HUES64 (cell line): ENCODE results near the gene DMD.
"Not testable (repeated sequence)": the region's sequence is repeated elsewhere in the genome, so short reads cannot be mapped to it uniquely, and the experiment has no call there.

Experiments
- H3K27ac ChIP-seq: 2 replicates; pipeline ENCODE4 v1.7.0; 2013; ENCODE audit warnings: low read depth, low read length, inconsistent platforms
- H3K27me3 ChIP-seq: 2 replicates; pipeline ENCODE4 v1.6.1; 2013; ENCODE audit warnings: mild to moderate bottlenecking, low read length; ENCODE audit not compliant: insufficient read depth
- H3K36me3 ChIP-seq: 2 replicates; pipeline ENCODE4 v1.6.1; 2013; ENCODE audit warnings: mild to moderate bottlenecking, low read length; ENCODE audit not compliant: insufficient read depth
- H3K4me1 ChIP-seq: 2 replicates; pipeline ENCODE4 v1.6.1; 2013; ENCODE audit warnings: mild to moderate bottlenecking, low read length, moderate library complexity; ENCODE audit not compliant: insufficient read depth
- H3K4me3 ChIP-seq: 2 replicates; pipeline ENCODE4 v1.5.1; 2013; ENCODE audit warnings: mild to moderate bottlenecking, low read length, moderate library complexity
- H3K9ac ChIP-seq: 2 replicates; pipeline ENCODE4 v1.6.1; 2013; ENCODE audit warnings: mild to moderate bottlenecking, low read depth, low read length
- H3K9me3 ChIP-seq: 2 replicates; pipeline ENCODE4 v1.6.1; 2013; ENCODE audit warnings: low read depth, low read length; ENCODE audit not compliant: insufficient read depth
- WGBS: fragments of 150-250, 120-280 bp; methylation state at CpG from one replicate; pipeline ENCODE4 v1.1.7; 2013; ENCODE audit warnings: missing lambda C conversion rate; 5-methylcytosine and 5-hydroxymethylcytosine counted together

Gene DMD

DNA sequence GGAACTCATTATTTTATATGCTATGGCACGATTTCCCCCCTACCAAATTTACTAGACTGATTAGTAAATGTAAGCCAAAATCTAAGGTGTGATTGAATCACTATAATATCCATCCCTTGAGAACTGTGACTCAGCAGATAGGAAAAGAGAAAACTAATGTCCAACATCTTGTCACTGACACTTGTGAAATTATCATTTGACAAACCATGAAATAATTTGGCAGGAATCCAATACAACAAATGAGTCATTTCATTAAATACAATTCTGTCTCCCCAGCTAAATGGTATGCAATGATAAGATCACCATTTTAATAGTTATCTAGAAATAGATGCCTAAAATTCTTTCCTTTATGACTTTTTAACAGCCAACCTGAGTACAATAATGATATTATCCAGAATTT, 462.3 kb downstream of the DMD start:
- Histone ChIP-seq H3K27ac (no peak overlapping the region), H3K27me3 (no peaks in the 10 kb centered on the region), H3K36me3 (no peaks in the 10 kb centered on the region), H3K4me1 (no peaks in the 10 kb centered on the region), H3K9ac (no peak overlapping the region), H3K9me3 (no peaks in the 10 kb centered on the region), H3K4me3 (no peak overlapping the region)
- WGBS = no CpG with 5 or more reads among the region's 1 CpG

DNA sequence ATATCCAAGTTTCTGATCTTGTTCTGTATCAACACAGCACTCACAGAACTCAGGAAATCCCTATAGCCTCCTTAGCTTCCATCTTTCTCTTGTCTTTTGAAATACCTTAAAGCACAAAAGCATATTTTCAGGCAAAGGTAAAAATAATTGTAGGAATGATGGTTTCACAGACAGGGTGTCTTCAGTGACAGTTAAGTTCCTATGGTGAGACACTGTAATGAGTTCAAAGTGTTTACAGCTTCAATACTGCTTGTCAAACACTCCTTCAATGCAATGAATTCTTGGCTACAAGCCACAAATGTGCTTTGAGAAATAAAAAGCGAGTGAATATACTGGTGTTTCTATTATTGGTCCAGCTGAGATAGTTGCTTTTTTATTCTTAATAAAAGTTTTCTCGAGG, 466.0 kb downstream of the DMD start:
- no peak overlapping the region for H3K4me3 ChIP-seq
- H3K36me3 ChIP-seq = no peaks in the 10 kb centered on the region
- no peaks in the 10 kb centered on the region for H3K9me3 ChIP-seq
- no peak overlapping the region for H3K27ac ChIP-seq
- H3K4me1 ChIP-seq = no peaks in the 10 kb centered on the region
- no CpG with 5 or more reads among the region's 2 CpGs for WGBS
- H3K9ac ChIP-seq = no peak overlapping the region
- no peaks in the 10 kb centered on the region for H3K27me3 ChIP-seq

DNA sequence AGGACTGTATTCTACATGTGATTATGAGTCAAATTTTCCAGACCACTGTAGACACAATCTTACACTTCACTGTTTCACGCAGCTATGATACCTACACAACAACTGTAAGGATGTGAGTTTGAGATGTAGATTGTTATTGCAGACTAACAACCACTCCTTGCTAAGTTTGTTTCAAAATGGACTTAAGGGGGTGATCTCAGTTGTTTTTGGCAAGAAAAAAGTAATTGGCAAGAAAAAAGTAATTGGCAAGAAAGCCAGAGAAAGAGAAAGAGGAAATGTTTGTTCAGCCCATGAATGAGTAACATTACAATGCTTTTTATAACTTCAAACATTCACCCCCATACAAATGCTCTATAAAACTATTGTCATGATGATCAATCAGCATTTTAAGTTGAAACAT, 466.4 kb downstream of the DMD start:
- Histone ChIP-seq H3K9ac (no peak overlapping the region), H3K36me3 (no peaks in the 10 kb centered on the region), H3K4me1 (no peaks in the 10 kb centered on the region), H3K4me3 (no peak overlapping the region), H3K27ac (no peak overlapping the region), H3K27me3 (no peaks in the 10 kb centered on the region), H3K9me3 (no peaks in the 10 kb centered on the region)
- WGBS = no CpG with 5 or more reads among the region's 1 CpG

DNA sequence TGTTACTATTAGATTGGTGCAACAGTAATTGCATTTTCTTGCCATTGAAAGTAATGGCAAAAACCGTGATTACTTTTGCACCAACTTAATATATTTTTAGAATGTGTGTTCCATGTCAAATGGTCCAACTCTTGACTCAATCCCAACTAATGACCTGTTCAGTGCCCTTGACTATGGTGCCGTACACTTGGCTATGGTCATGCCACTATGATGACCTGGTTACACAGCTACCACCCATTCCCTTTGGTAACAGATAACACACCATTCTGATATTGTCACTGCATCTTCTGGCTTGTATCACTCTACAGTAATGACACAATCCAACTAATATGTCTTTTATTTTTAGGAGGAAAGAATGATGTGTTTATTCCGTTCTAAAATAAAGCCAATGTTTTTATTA, 469.4 kb downstream of the DMD start:
- WGBS = 92% methylated on average over 3 of the region's 3 CpGs
- Histone ChIP-seq H3K36me3 (no peaks in the 10 kb centered on the region), H3K27ac (no peak overlapping the region), H3K27me3 (no peaks in the 10 kb centered on the region), H3K4me1 (no peaks in the 10 kb centered on the region), H3K4me3 (no peak overlapping the region), H3K9ac (no peak overlapping the region), H3K9me3 (no peaks in the 10 kb centered on the region)

DNA sequence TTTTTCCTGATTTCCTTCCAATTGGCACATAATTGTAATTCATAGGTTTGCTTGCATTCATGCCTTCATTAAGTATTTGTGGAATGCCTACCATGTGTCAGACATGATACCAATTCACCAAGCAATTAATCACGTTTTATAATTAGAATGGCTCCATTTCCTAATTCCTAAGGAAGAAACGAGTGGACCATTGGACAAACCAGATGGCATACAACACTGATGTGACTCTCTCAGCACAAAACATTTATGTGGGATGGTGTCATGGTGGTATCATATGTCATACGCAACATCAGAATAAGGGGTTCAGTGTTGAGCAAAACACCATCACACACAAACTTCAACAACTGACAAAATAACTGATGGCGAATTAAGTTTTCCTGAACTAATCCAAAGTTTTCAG, 502.8 kb downstream of the DMD start:
- Histone ChIP-seq H3K4me1 (no peaks in the 10 kb centered on the region), H3K9me3 (no peaks in the 10 kb centered on the region), H3K27ac (no peak overlapping the region), H3K9ac (no peak overlapping the region), H3K4me3 (no peak overlapping the region), H3K27me3 (no peaks in the 10 kb centered on the region), H3K36me3 (no peaks in the 10 kb centered on the region)
- 95% methylated on average over 3 of the region's 4 CpGs for WGBS

DNA sequence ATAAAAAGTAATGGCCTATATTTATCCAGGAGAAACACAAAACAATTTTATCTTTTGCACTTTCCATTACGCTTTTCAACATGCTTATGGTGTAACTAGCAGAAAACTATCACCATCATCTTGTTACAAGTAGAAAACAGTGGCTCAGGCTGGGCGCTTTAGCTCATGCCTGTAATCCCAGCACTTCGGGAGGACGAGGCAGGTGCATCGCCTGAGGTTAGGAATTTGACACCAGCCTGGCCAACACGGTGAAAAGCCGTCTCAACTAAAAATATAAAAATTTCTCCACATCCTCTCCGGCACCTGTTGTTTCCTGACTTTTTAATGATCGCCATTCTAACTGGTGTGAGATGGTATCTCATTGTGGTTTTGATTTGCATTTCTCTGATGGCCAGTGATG, 506.0 kb downstream of the DMD start:
- not testable (repeated sequence) for H3K9me3 ChIP-seq, H3K9ac ChIP-seq, H3K4me1 ChIP-seq, H3K27ac ChIP-seq, H3K4me3 ChIP-seq, H3K36me3 ChIP-seq, H3K27me3 ChIP-seq
- WGBS = 95% methylated on average over 7 of the region's 9 CpGs

DNA sequence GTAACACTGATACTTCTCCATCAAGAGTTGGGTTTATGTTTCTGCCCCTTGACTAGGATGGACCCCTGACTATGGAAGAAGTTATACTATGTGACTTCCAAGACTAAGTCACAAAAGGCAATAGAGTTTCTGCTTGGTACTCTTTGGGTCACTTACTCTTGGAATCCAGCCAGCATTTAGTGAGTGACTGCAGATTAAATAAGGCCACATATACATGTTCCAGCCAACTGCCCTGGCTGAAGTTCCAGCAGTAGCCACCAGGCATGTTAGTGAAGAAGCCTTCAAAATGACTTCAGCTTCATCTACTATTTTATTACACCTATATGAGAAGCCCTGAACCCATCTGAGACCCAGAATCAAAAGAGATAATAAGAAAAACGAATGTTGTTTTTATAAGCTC, 524.0 kb downstream of the DMD start:
- Histone ChIP-seq H3K9ac (no peak overlapping the region), H3K27me3 (no peaks in the 10 kb centered on the region), H3K9me3 (no peaks in the 10 kb centered on the region), H3K36me3 (no peaks in the 10 kb centered on the region), H3K4me1 (no peaks in the 10 kb centered on the region), H3K27ac (no peak overlapping the region), H3K4me3 (no peak overlapping the region)
- WGBS = 90% methylated on average over 1 of the region's 1 CpG

DNA sequence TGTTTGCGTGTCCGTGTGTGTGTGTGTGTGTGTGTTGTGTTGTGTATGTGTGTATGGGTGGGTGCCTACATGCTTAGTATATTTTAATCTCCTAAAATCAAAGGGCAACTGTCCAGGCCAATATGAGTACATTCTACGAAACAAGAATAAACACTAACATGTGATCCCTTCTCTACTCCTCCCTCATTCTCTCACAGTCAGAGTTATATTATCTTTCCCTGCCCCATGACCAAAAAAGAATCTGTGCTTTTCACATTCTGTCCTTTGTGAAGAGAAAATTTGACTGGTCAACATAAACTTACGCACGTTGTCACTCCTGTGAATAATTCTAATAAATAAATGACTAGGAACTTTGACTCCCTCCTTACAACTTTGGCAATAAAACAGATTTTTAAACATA, 532.9 kb downstream of the DMD start:
- no peak overlapping the region for H3K9ac ChIP-seq
- H3K27ac ChIP-seq = no peak overlapping the region
- no peaks in the 10 kb centered on the region for H3K9me3 ChIP-seq
- H3K4me1 ChIP-seq = no peaks in the 10 kb centered on the region
- H3K4me3 ChIP-seq = no peak overlapping the region
- H3K27me3 ChIP-seq = no peaks in the 10 kb centered on the region
- no peaks in the 10 kb centered on the region for H3K36me3 ChIP-seq
- WGBS = 100% methylated on average over 1 of the region's 5 CpGs

DNA sequence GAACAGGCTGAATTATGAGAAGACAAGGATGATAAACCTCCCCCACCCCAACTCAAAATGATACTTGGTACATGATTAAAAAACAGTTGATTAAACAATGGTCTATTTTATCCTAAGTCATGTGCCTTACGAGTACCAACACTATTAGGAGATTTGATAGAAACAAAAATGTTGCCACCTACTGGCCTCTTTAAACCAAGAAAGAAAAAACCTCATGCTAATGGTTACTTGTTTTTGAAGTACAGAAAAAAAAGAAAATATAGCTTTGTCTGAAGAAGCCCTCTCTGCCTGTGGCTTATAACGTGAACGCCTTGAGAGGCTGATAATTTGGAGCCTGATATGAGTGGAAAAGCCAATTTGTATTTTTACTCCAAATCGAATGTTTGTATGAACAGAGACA, 538.2 kb downstream of the DMD start:
- no peak overlapping the region for H3K9ac ChIP-seq
- no peaks in the 10 kb centered on the region for H3K36me3 ChIP-seq
- H3K9me3 ChIP-seq = no peaks in the 10 kb centered on the region
- 41% methylated on average over 2 of the region's 4 CpGs for WGBS
- no peak overlapping the region for H3K27ac ChIP-seq
- no peaks in the 10 kb centered on the region for H3K4me1 ChIP-seq
- H3K27me3 ChIP-seq = no peaks in the 10 kb centered on the region
- H3K4me3 ChIP-seq = no peak overlapping the region

DNA sequence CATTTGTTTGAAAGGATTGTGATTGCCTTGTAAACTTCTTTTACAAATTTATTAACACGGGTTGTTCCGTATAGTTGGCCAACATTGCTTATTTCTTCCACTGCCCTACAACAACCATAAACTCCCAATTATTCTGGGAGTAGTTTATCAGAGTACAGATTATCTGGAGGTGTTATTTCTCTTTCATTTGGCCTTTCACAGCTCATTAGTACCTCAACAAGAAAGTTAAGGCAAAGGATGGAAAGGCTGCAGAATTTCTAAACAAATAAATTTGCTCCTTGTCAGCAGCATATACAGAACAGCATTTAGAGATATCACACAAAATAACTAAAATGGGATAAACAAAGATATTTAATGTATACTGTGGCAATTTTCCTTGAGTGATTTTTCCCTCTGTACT, 548.8 kb downstream of the DMD start:
- Histone ChIP-seq H3K36me3 (no peaks in the 10 kb centered on the region), H3K27ac (no peak overlapping the region), H3K4me3 (no peak overlapping the region), H3K27me3 (no peaks in the 10 kb centered on the region), H3K4me1 (no peaks in the 10 kb centered on the region), H3K9ac (no peak overlapping the region), H3K9me3 (no peaks in the 10 kb centered on the region)
- WGBS = no CpG with 5 or more reads among the region's 2 CpGs

DNA sequence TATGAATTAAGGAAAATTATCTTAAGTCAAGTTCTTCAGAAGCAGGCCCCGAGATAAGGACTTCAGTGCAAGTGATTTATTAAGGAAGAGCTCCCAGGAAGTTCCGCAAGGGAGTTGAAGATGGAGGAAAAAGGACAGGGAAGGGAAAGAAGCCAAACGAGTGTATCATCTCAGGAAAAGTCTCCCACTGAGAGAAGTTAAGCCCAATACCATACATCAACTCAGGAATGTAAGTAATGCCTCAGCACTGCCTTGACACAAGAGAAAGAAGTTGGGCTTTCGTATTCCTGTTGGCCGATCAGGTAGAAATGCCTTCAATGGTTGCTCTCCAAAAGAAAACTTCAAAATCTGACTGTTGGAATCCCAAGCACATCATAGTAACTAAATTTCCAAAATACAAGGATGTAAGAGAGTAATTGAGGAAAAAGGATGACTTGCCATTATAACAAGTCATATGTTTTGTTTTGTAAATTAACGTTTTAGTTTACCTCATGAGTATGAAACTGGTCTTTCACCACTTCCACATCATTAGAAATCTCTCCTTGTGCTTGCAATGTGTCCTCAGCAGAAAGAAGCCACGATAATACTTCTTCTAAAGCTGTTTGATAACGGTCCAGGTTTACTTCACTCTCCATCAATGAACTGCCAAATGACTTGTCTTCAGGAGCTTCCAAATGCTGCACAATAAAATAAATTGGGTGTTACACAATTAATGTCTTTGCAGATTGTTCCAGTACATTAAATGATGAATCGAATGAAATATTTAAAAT, 566.7 kb downstream of the DMD start:
- Histone ChIP-seq H3K27ac (no peak overlapping the region), H3K4me1 (peaks cover 9% of the 10 kb centered on the region), H3K36me3 (no peaks in the 10 kb centered on the region), H3K9me3 (no peaks in the 10 kb centered on the region), H3K27me3 (no peaks in the 10 kb centered on the region), H3K4me3 (no peak overlapping the region), H3K9ac (no peak overlapping the region)
- 94% methylated on average over 7 of the region's 9 CpGs for WGBS

DNA sequence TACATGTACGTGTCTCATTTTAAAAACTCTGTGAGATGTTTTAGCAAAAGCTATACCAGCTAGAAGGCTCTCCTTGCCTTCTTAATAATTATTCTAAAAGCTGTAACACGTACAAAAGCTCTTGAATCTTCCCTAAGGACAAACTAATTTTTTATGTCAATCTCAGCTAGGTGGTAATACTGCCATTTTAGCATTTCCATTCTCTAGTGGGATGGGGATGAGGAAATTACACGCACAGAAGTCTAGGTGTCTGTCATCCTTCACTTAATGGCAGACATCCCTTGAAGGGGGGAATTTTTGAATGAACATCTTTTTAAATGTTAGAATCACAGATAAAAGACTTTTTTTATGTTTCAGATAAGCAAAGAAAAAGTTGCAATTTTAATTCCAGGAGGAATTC, 569.1 kb downstream of the DMD start:
- Histone ChIP-seq H3K27me3 (no peaks in the 10 kb centered on the region), H3K36me3 (no peaks in the 10 kb centered on the region), H3K4me1 (peaks cover 9% of the 10 kb centered on the region), H3K9ac (no peak overlapping the region), H3K27ac (no peak overlapping the region), H3K9me3 (no peaks in the 10 kb centered on the region), H3K4me3 (no peak overlapping the region)
- 92% methylated on average over 1 of the region's 3 CpGs for WGBS
